Stimulated activated CD8-positive, alpha-beta memory T cell treated with anti-CD3 and anti-CD28 coated beads, Interleukin-12 subunit alpha, Interleukin-12 subunit beta, amount 100 ng/mL, for 24 hours (primary cell): Measurements from ENCODE around the gene XIRP2.

Experiments used
- DNase-seq: peaks from one replicate; pipeline ENCODE4 v3.0.0-alpha.2; 2020; ENCODE audit errors: extremely low read depth

XIRP2 gene, protein sequence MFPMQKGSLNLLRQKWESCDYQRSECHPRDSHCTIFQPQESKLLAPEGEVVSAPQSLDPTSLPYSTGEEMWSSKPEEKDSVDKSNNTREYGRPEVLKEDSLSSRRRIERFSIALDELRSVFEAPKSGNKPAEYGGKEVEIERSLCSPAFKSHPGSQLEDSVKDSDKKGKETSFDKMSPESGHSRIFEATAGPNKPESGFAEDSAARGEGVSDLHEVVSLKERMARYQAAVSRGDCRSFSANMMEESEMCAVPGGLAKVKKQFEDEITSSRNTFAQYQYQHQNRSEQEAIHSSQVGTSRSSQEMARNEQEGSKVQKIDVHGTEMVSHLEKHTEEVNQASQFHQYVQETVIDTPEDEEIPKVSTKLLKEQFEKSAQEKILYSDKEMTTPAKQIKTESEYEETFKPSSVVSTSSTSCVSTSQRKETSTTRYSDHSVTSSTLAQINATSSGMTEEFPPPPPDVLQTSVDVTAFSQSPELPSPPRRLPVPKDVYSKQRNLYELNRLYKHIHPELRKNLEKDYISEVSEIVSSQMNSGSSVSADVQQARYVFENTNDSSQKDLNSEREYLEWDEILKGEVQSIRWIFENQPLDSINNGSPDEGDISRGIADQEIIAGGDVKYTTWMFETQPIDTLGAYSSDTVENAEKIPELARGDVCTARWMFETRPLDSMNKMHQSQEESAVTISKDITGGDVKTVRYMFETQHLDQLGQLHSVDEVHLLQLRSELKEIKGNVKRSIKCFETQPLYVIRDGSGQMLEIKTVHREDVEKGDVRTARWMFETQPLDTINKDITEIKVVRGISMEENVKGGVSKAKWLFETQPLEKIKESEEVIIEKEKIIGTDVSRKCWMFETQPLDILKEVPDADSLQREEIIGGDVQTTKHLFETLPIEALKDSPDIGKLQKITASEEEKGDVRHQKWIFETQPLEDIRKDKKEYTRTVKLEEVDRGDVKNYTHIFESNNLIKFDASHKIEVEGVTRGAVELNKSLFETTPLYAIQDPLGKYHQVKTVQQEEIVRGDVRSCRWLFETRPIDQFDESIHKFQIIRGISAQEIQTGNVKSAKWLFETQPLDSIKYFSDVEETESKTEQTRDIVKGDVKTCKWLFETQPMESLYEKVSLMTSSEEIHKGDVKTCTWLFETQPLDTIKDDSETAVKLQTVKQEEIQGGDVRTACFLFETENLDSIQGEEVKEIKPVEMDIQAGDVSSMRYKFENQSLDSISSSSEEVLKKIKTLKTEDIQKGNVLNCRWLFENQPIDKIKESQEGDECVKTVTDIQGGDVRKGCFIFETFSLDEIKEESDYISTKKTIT (N-terminal part only)

DNA sequence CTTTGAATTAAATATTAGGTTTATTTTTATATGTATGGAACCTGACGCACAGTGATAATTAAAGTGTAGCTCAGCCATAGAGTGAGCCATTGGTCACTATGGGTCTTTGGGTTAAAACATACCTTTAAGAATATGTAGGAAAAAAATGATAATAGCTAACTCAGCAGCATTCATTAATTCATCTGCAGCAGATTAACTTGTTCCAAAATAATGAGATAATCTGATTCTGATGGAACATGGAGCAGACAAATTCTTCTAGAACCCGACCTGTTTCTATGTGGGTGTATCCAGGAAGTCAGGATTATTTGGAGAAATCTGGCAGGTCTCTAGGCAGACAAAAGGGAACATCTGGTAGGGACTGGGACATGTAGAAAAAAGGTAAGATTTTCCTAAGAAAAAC is at the start of gene XIRP2:
XIRP2 (plus strand) TSS at position 301 of the 400 bp plus-strand sequence. CDS start 15,003 bp downstream, outside the sequence.
- DNase-seq = no peak

DNA sequence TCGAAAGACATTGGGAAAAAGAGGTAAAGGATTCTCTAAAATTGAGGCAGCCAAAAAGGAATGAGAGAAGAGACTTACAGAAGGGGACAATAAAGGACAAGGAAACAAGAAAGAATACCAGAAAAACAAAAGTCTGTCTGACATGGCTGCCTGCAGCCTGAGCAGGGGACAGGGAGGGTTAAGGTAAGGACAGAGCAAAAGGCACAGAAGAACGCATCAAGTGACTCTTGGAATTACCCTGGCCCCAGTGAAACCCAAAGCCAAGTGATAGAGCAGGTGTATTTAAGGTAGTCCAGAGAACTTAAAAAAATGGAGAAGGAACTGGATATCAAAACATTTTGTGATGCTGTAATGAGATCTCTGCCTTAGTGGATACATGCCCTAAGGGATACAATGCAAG is 47.1 kb upstream of the XIRP2 start:
- DNase-seq = no peak

DNA sequence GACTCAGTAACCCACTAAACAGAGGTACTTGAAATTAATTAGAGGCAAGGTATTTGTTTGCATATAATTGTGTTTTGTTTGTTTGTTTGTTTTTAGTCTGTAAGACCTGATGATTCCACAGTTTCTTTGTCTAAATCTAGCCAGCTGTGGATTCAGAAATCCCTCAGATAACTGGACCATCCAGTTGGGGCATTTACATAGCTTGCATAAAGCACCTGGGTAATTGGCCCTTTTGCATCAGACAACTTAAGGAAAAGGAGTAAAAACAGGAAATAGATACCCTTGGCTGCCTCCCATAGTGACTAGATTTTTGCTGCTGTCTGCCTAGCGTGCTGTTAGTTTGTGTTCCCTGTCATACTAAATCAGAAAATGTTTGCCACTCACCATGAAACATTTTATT is 46.6 kb upstream of the XIRP2 start:
- no peak for DNase-seq

DNA sequence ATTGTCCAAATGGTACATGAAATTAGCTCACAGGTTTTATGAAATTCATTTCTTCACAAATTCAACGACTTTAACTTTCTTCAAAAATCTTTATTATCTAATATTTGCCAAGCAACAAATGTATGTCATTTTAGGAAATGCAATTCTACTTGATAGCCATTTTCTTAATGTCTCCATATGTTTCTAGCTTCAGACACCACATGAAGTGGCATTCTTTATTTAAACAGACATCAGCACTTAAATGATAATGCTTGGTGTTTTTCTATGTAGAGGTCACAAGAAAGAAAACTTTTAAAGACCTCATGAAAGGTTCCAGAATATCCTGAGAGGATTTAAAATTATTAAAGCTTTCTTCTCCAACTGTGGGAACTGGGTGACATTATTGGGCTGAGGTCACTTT is 44.2 kb upstream of the XIRP2 start:
- no peak for DNase-seq

DNA sequence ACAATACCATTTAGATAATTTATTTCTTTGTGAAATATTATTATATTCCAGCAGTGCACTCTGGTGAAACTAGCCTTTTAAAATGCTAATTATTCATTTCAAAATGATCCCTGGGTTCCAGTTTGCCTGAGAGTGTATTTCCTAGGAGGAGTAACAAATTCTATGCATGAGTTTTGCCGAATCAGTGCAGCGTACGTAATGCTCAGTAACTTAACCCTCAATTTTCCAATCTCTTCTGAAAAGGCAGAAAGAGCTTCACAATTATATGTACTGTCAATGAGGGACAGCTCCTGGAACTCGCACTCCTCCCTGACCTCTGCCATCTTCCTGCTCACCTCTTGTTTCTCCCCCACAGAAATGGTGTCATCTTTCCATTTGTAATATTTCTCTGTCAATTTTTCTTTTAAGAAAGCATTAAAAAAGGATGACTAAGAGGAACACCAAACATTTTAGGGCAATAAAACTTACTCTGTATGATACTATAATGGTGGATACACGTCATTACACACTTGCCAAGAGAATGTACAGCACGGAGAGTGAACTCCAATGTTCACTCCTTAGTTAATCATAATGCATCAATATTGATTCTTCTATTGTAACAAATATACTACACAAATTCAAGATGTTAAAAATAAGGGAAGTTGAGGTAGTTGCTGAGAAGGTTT is 25.7 kb upstream of the XIRP2 start:
- no peak for DNase-seq

DNA sequence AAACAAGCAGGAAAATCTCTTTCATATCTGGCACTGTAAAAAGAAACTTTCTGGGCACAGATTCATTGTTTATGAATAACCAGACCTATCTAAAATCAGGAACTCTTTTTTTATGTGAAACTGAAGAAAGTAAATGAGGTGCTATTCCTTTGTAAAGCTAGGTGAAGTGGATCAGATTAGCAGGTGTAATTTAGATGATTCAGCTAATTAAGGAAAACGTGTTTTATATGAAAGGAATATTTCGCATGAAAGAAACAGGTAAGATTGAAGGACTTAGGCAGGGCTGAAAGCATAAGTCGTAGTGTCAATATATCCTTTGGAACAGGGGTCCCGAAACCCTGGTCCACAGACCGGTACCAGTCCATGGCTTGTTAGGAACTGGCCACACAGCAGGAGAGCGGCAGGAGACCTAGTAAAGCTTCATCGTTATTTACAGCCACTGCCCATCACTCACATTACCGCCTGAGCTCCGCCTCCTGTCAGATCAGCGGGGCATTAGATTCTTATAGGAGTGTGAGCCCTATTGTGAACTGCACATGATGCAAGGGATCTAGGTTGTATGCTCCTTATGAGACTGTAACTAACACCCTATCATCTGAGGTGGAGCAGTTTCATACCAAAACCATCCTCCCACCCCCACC is 20.3 kb upstream of the XIRP2 start:
- DNase-seq = no peak

DNA sequence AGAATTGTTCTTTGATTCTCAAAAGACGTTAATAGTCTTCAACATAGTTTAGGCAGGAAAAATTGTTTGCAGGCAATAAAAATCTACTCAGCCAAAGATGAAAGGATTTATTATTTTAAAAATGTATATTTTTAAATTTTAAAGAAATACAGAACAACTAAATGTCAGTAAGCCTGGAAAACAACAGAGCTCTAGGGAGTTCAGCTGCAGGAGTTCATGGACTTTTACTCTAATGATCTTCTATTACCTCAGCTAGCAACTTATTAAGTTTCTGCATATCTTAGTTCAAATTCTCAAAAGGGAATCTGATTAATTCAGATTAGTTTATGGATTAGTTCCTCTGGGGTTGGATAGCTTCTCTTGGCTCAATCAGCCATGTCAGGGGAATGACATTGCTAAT is 17.9 kb upstream of the XIRP2 start:
- no peak for DNase-seq

DNA sequence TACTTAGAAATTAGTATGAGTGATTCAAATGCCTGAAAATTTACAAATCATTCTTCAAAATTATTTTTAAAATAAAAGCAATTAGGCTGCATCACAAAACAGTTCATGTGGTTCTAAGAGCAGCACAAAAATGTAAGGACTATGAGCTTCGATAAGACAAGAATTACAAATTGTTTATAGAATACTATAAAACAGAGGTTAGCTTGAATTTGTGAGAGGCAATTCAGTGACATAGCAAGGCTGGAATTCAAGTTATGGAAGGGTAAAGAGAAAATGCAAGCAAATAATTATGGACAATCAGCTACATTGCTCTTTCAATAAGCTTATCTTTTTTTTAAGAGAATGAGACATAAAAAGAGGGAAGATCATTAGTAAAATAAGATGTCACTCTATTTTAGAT is 7.1 kb upstream of the XIRP2 start:
- no peak for DNase-seq

DNA sequence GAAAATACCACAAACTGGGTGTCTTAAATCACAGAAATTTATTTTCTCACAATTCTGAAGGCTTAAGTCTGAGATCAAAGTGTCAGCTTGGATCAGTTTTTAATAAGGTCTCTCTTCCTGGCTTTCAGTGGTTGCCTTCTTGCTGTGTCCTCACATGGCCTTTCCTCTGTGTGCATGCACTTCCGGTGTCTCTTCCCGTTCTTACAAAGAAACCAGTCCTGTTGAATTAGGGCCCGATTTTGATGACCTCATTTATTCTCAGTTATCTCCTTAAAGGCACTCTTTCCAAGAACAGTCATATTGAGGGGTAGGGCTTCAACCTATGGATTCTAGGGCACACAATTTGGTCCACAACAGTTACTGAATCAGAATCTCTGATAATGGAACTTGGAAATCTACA is 5.4 kb upstream of the XIRP2 start:
- DNase-seq = no peak

DNA sequence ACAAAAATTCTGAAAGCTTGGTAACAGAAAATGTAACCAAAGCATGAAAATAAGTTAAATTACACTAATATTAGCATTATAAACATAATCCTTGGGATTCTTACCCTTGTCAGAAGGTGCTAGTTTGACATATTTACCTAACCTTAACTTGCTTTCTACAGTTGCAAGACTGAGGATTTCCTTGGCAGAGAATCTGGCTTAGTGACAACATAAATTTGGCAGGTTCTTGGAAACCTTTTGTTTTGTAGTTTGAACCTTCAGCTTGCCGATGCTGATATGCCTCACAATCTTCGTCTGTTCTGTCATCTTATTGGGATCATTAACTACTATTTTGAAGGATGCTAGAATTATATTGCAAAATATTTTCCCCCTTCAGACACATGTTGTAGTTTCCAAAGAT is 3.4 kb downstream of the XIRP2 start:
- no peak for DNase-seq

DNA sequence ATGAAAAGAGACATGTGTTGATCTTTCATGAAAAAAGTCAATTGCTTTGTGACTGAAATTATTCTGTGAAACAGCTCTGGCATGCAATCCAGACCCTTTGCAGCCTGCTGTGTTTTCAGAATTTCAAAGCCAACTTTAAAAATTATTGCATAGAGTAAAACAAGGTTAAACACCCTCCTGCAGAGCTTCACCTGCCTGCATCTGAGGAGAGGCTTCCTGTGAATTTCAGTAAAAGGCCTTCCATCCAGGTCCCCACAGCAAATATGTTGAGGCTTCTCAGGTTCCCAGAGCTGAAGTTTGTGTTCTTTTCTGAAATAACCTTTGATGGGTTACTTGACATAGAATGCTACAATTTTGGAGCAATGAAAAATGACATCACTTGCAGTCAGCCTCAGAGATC is 4.1 kb downstream of the XIRP2 start:
- no peak for DNase-seq

DNA sequence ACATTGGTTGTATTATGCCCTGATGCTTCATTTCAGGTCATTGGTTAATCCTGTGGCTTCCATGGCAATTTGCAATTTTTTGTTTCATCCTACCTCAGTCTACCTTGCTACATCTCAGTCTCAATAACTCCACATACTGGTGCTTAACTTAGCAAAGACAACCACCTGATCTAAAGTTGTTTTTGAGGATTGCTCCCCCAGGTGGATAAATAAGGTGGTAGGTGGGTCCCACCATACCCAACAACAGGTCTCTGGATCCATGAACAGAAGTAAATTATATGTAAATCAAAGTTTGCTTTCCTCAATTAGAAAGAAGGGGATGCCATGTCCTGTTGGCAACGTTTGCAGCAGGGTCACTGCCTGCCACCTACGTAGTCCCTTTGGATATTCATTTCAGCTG is 7.0 kb downstream of the XIRP2 start:
- DNase-seq = no peak

DNA sequence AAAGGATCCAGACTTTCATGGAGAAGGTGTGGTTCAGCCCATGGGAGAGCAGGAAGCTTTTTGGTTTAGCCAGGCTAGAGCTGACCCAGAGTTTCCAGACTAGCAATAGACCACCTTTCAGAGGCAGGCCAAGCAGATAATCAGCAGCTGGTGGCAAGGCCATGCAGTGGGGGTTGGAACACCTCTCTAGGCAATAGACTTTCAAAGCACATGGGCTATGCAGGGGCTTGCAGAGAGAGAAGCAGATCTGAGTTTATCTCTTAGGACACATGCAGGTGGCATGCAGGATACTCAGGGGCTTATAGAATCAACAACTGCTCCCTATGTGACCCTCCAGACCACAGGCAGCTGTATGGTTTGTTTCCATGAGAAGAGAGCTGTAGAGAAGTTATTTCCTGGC is 9.4 kb downstream of the XIRP2 start:
- DNase-seq = no peak

DNA sequence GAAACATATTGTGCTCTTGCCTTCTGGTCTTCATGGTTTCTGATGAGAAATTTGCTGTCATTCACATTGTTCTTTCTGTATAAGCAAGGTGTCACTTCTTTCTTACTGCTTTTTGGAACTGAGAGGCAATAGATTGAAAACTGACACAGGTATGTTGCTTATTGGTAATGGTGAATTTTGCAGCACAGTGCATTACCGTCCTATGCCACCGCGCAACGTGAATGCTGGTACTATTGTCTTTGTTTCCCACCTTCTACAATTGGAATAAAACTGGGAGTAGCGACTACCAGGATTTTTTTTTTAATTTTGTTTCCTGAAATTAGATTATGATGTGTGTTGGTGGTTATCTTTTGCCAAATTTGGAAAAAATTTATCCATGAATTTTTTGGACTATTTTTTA is 11.4 kb downstream of the XIRP2 start:
- DNase-seq = no peak

DNA sequence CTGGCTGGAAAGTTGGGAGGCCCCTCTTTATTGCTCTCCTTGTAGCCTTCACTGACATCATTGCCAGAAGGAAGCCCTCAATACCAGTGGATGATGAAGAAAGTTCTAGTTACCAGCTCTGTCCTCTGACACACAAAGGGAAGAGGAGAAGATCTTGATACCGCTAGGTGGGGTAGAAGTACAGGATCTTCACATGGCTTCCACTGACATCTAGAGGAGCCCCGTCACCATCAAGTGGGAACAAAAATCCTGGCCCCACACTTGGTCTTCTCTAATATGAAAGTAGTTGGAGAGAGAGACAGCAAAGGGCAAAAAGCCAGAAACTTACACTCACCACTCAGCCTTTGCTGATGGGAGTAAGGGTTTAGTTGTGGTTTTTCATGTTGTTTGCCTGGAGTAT is 12.4 kb downstream of the XIRP2 start:
- DNase-seq = no peak

DNA sequence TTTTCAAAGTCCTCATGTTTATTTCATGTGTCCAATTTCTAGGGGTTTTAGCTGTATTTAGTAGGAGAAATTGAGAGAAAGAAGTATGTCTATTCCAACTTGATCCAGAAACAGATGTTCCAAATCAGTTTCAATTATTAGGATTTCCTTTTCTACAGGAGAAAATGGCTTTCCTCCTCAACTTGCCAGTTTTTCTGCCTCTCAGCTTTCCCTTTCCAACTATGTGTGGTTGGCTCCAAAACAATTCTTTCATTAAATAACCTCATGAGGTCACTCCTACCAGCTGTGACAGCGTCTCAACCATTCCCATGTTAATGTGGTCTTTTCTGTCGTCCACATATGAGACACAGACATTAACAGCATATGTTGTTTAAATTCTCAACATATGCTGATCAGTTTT is 13.1 kb downstream of the XIRP2 start:
- no peak for DNase-seq

DNA sequence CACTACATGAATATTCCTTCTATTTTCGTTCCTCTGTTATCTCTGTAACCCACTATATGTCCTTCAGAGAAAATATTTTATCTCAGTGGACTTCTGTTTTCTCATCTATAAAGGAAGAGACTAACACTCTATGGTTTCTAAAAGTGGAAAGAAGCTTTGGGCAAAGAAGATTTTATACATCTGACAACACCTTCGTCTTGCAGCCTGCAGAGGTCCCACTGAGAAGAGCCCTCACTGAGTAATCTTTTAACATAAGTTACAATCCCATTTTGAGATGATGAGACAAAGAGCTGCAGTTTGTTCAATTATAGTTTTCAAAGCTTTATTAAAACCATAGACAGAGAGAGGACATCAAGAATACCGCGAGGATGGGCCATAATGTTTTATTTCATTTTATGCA is 28.7 kb downstream of the XIRP2 start:
- no peak for DNase-seq

DNA sequence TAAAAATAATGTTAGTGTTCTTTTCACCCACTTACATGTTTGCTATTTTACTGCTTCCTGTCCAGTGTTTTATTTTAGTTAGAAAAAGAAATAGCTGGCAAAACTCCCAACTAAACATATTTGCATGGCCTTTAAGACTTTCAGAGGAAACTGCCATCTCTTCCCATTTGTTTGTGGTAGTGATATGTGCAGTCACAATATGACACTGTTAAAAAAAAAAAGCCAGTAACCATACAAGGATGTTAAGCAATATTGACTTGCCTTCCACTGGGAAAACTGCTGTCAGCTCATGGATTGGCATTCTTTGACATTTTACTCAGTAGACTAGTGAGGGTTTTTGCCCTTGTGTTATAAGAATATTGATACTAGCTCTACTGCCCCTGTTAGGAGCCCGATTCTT is 29.1 kb downstream of the XIRP2 start:
- DNase-seq = no peak

DNA sequence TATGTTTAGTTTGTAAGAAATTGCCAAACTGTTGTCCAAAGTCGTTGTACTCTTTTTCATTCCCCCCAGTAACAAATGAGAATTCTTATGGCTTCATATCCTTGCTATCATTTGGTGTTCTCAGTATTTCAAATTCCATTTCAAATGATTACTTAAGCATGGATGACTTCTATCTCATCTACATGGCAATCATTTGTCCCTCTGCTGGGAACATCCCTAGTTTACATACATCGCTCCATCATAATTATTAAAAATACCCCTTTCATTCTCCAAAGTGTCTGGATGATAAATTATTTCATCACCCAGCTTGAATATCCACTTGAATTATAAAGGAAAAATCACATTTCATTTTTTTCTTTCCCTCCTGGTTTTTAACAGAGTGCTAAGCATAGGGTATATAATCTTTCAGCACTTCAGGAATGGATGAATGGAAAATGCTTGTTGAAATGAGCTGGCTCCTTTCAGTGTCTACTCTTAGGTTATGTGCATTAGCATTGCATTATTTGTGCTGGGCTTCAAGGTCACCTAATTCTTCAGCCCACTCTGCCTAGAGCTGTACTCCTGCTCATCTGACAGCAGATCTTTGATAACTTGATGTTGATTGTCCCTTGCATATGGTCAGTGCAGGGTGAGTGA is 33.1 kb downstream of the XIRP2 start:
- DNase-seq = no peak

DNA sequence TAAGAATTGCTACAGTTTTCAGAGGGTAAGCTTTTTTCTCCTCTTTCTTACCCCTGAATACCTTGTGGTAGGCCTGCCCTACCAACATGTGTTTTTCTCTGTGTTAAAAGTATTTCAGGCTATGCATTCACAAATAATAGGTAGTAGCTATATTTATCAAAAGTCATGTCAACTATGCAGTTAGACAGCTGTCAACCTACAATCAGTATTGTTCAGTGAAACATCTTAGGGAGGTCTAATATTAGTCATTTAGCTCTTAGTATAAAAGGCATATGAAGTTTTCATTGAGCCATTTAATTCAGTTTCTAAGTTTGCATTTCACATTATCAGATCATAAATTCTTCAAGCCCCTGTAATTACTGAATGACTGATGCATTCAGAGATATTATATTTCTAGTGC is 36.7 kb downstream of the XIRP2 start:
- DNase-seq = no peak

DNA sequence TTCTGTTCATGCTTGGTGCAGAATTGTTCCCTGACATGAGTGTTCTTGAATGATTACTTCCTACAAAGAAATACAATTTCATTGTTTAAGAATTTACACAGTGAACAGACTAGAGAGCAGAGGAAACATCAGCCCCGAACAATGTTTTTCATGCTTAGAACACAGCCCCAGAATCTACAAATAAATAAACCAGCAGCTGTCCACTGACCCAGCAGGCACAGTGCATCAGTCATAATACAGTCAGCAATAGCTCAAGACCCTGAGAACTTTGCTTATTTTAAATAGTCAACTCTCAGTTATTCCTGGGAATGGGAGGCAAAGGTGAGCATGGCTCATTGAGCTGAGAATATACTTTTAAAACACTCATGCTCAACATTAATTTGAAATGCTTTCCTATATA is 38.4 kb downstream of the XIRP2 start:
- no peak for DNase-seq
